ENCODE measurements around the gene CDC34. TPM values are rescaled to one million over a fixed set of nuclear protein-coding genes. Genes with fewer than 3 reads are reported as not detected.

Gene CDC34
- total and polyA plus RNA-seq, 7 experiments from 2014 or later = 20.4 to 47.3 (median 41.4) TPM

GRCh38 chr19:496986-497385, 34.6 kb upstream of the CDC34 start:
- Mint-ChIP-seq H3K27ac (no peak overlapping the region), H3K4me3 (peak overlapping the region in 1 of 10 donors; percentile 62), H3K27me3 (peaks cover 6 to 23% (median 8%) of the 10 kb centered on the region in 5 donors), H3K4me1 (peaks cover 3 to 13% (median 9%) of the 10 kb centered on the region in 7 donors), H3K36me3 (peaks cover 0 to 10% (median 0%) of the 10 kb centered on the region in 5 donors), H3K9me3 (no peaks in the 10 kb centered on the region)
- Histone ChIP-seq H3K4me1 (ENCODE audit: control insufficient read depth in 2 of 2, insufficient read depth in 2 of 2, low read length in 2 of 2) (peaks cover 0 to 8% of the 10 kb centered on the region in 2 donors), H3K36me3 (ENCODE audit: control insufficient read depth in 2 of 3, insufficient read depth in 3 of 3, low read length in 3 of 3) (no peaks in the 10 kb centered on the region), H3K27me3 (ENCODE audit: control insufficient read depth in 2 of 2, insufficient read depth in 2 of 2, low read length in 2 of 2) (peaks cover 0 to 6% of the 10 kb centered on the region in 2 donors), H3K4me3 (ENCODE audit: low read length) (no peak overlapping the region), H3K9me3 (ENCODE audit: control insufficient read depth in 2 of 3, low read length in 3 of 3) (no peaks in the 10 kb centered on the region), H3K27ac (ENCODE audit: low read depth, low read length) (no peak overlapping the region)
- intact Hi-C loops (cut with micrococcal nuclease) = no loop called here
- DNase-seq (peak in 1 of 9 donors; percentile 7), ATAC-seq (no peak)
- CTCF ChIA-PET = no interaction called here
- POLR2A ChIA-PET = no interaction called here

GRCh38 chr19:497491-497868, 34.1 kb upstream of the CDC34 start:
- Mint-ChIP-seq H3K36me3 (peaks cover 0 to 10% (median 0%) of the 10 kb centered on the region in 5 donors), H3K4me1 (peaks cover 4 to 13% (median 9%) of the 10 kb centered on the region in 7 donors), H3K4me3 (peak overlapping the region in 1 of 10 donors; percentile 62), H3K27ac (no peak overlapping the region), H3K27me3 (peaks cover 6 to 23% (median 8%) of the 10 kb centered on the region in 5 donors), H3K9me3 (no peaks in the 10 kb centered on the region)
- ATAC-seq (no peak), DNase-seq (no peak)
- H3K27ac ChIP-seq (ENCODE audit: low read depth, low read length) = no peak overlapping the region
- POLR2A ChIA-PET = interaction anchor here (1.0 to 1.2 kb wide), 2 partner anchors 9 to 14 kb away, joined by 4 to 5 read pairs; no protein-coding TSS in a partner anchor
- peaks cover 0 to 6% of the 10 kb centered on the region in 2 donors for H3K27me3 ChIP-seq (ENCODE audit: control insufficient read depth in 2 of 2, insufficient read depth in 2 of 2, low read length in 2 of 2)
- CTCF ChIA-PET = no interaction called here
- H3K4me3 ChIP-seq (ENCODE audit: low read length) = no peak overlapping the region
- H3K4me1 ChIP-seq (ENCODE audit: control insufficient read depth in 2 of 2, insufficient read depth in 2 of 2, low read length in 2 of 2) = peaks cover 0 to 8% of the 10 kb centered on the region in 2 donors
- H3K36me3 ChIP-seq (ENCODE audit: control insufficient read depth in 2 of 3, insufficient read depth in 3 of 3, low read length in 3 of 3) = no peaks in the 10 kb centered on the region
- intact Hi-C loops (cut with micrococcal nuclease) = no loop called here
- no peaks in the 10 kb centered on the region for H3K9me3 ChIP-seq (ENCODE audit: control insufficient read depth in 2 of 3, low read length in 3 of 3)

- H3K4me3 ChIP-seq (ENCODE audit: low read length) = no peak overlapping the region
- Mint-ChIP-seq H3K9me3 (no peaks in the 10 kb centered on the region), H3K27me3 (peaks cover 6 to 23% (median 8%) of the 10 kb centered on the region in 5 donors), H3K27ac (no peak overlapping the region), H3K36me3 (peaks cover 0 to 8% (median 0%) of the 10 kb centered on the region in 5 donors), H3K4me1 (peaks cover 4 to 11% (median 9%) of the 10 kb centered on the region in 7 donors), H3K4me3 (peak overlapping the region in 3 of 10 donors; percentile 15 to 70 (median 29))
- intact Hi-C loops (cut with micrococcal nuclease) = no loop called here
- ChIA-PET POLR2A (interaction anchor here (1.0 to 1.2 kb wide), 2 partner anchors 9 to 13 kb away, joined by 4 to 5 read pairs; no protein-coding TSS in a partner anchor), CTCF (no interaction called here)
- DNase-seq (no peak), ATAC-seq (no peak)
- H3K4me1 ChIP-seq (ENCODE audit: control insufficient read depth in 2 of 2, insufficient read depth in 2 of 2, low read length in 2 of 2) = peaks cover 0 to 8% of the 10 kb centered on the region in 2 donors
- H3K36me3 ChIP-seq (ENCODE audit: control insufficient read depth in 2 of 3, insufficient read depth in 3 of 3, low read length in 3 of 3) = no peaks in the 10 kb centered on the region
- H3K9me3 ChIP-seq (ENCODE audit: control insufficient read depth in 2 of 3, low read length in 3 of 3) = no peaks in the 10 kb centered on the region
- H3K27me3 ChIP-seq (ENCODE audit: control insufficient read depth in 2 of 2, insufficient read depth in 2 of 2, low read length in 2 of 2) = peaks cover 0 to 6% of the 10 kb centered on the region in 2 donors
- no peak overlapping the region for H3K27ac ChIP-seq (ENCODE audit: low read depth, low read length)
These were observed 33.6 kb upstream of the CDC34 start for GRCh38 chr19:497869-498510.

- Histone ChIP-seq H3K4me3 (ENCODE audit: low read length) (no peak overlapping the region), H3K36me3 (ENCODE audit: control insufficient read depth in 2 of 3, insufficient read depth in 3 of 3, low read length in 3 of 3) (no peaks in the 10 kb centered on the region), H3K4me1 (ENCODE audit: control insufficient read depth in 2 of 2, insufficient read depth in 2 of 2, low read length in 2 of 2) (peaks cover 0 to 8% of the 10 kb centered on the region in 2 donors), H3K27me3 (ENCODE audit: control insufficient read depth in 2 of 2, insufficient read depth in 2 of 2, low read length in 2 of 2) (peaks cover 0 to 6% of the 10 kb centered on the region in 2 donors), H3K9me3 (ENCODE audit: control insufficient read depth in 2 of 3, low read length in 3 of 3) (no peaks in the 10 kb centered on the region), H3K27ac (ENCODE audit: low read depth, low read length) (no peak overlapping the region)
- intact Hi-C loops (cut with micrococcal nuclease) = no loop called here
- Mint-ChIP-seq H3K27ac (no peak overlapping the region), H3K9me3 (no peaks in the 10 kb centered on the region), H3K27me3 (peaks cover 6 to 23% (median 8%) of the 10 kb centered on the region in 5 donors), H3K36me3 (peaks cover 0 to 7% (median 0%) of the 10 kb centered on the region in 5 donors), H3K4me1 (peaks cover 4 to 11% (median 10%) of the 10 kb centered on the region in 7 donors), H3K4me3 (peak overlapping the region in 2 of 10 donors; percentile 15 to 70)
- no peak for DNase-seq
- ChIA-PET CTCF (no interaction called here), POLR2A (interaction anchor here (1.0 to 1.2 kb wide), 2 partner anchors 10 to 13 kb away, joined by 4 to 5 read pairs; no protein-coding TSS in a partner anchor)
- ATAC-seq = no peak
These were observed 33.1 kb upstream of the CDC34 start for GRCh38 chr19:498511-498891.

GRCh38 chr19:498977-499623, 32.5 kb upstream of the CDC34 start:
- CTCF ChIA-PET = no interaction called here
- POLR2A ChIA-PET = no interaction called here
- H3K36me3 Mint-ChIP-seq = peaks cover 0 to 3% (median 0%) of the 10 kb centered on the region in 5 donors

GRCh38 chr19:501646-502045, 29.9 kb upstream of the CDC34 start:
- no peaks in the 10 kb centered on the region for H3K9me3 Mint-ChIP-seq
- H3K27me3 Mint-ChIP-seq = peaks cover 6 to 14% (median 8%) of the 10 kb centered on the region in 5 donors
- ChIA-PET CTCF (no interaction called here), POLR2A (interaction anchor here (0.6 kb wide), 1 partner anchor 9 kb away, joined by 5 read pairs; no protein-coding TSS in a partner anchor)
- Histone ChIP-seq H3K27me3 (ENCODE audit: control insufficient read depth in 2 of 2, insufficient read depth in 2 of 2, low read length in 2 of 2) (peaks cover 0 to 6% of the 10 kb centered on the region in 2 donors), H3K9me3 (ENCODE audit: control insufficient read depth in 2 of 3, low read length in 3 of 3) (no peaks in the 10 kb centered on the region), H3K36me3 (ENCODE audit: control insufficient read depth in 2 of 3, insufficient read depth in 3 of 3, low read length in 3 of 3) (no peaks in the 10 kb centered on the region), H3K27ac (ENCODE audit: low read depth, low read length) (no peak overlapping the region), H3K4me1 (ENCODE audit: control insufficient read depth in 2 of 2, insufficient read depth in 2 of 2, low read length in 2 of 2) (peaks cover 4 to 12% of the 10 kb centered on the region in 2 donors), H3K4me3 (ENCODE audit: low read length) (no peak overlapping the region)
- H3K27ac Mint-ChIP-seq = no peak overlapping the region
- H3K4me3 Mint-ChIP-seq = no peak overlapping the region
- intact Hi-C loops (cut with micrococcal nuclease) = no loop called here
- peaks cover 0 to 3% (median 0%) of the 10 kb centered on the region in 5 donors for H3K36me3 Mint-ChIP-seq
- DNase-seq (no peak), ATAC-seq (no peak)
- H3K4me1 Mint-ChIP-seq = peaks cover 0 to 16% (median 10%) of the 10 kb centered on the region in 7 donors

More at GRCh38 chr19:498977-499623, 32.5 kb upstream of the CDC34 start:
- Histone ChIP-seq H3K4me1 (ENCODE audit: control insufficient read depth in 2 of 2, insufficient read depth in 2 of 2, low read length in 2 of 2) (peaks cover 0 to 8% of the 10 kb centered on the region in 2 donors), H3K9me3 (ENCODE audit: control insufficient read depth in 2 of 3, low read length in 3 of 3) (no peaks in the 10 kb centered on the region), H3K4me3 (ENCODE audit: low read length) (no peak overlapping the region), H3K36me3 (ENCODE audit: control insufficient read depth in 2 of 3, insufficient read depth in 3 of 3, low read length in 3 of 3) (no peaks in the 10 kb centered on the region), H3K27me3 (ENCODE audit: control insufficient read depth in 2 of 2, insufficient read depth in 2 of 2, low read length in 2 of 2) (peaks cover 0 to 6% of the 10 kb centered on the region in 2 donors), H3K27ac (ENCODE audit: low read depth, low read length) (no peak overlapping the region)
- Mint-ChIP-seq H3K4me3 (peak overlapping the region in 4 of 10 donors; percentile 26 to 66 (median 39)), H3K9me3 (no peaks in the 10 kb centered on the region), H3K27ac (peak overlapping the region in 1 of 9 donors; percentile 65), H3K4me1 (peaks cover 0 to 8% (median 6%) of the 10 kb centered on the region in 7 donors), H3K27me3 (peaks cover 6 to 23% (median 8%) of the 10 kb centered on the region in 5 donors)
- intact Hi-C loops (cut with micrococcal nuclease) = no loop called here
- no peak for ATAC-seq
- DNase-seq = no peak
